Measurements from ENCODE around the gene TMPRSS5.
"Not testable (repeated sequence)": the region's sequence is repeated elsewhere in the genome, so short reads cannot be mapped to it uniquely, and the experiment has no call there.

The TMPRSS5 gene

GRCh38 chr11:113697111-113697510 lies 9.0 kb downstream of the TMPRSS5 start:
- DNase-seq = no peak

- no peak for DNase-seq
These were observed 10.9 kb downstream of the TMPRSS5 start for GRCh38 chr11:113695207-113695606.

- DNase-seq = no peak
These were observed 11.7 kb downstream of the TMPRSS5 start for GRCh38 chr11:113694390-113694789.

GRCh38 chr11:113693030-113693429 lies 13.1 kb downstream of the TMPRSS5 start:
- DNase-seq = no peak

GRCh38 chr11:113690619-113691569 lies 15.2 kb downstream of the TMPRSS5 start:
- no peak for DNase-seq

- DNase-seq = no peak
These were observed 16.1 kb downstream of the TMPRSS5 start for GRCh38 chr11:113689768-113690618.

GRCh38 chr11:113685654-113686359 lies 20.3 kb downstream of the TMPRSS5 start:
- DNase-seq = no peak

- DNase-seq = no peak
These were observed 21.6 kb downstream of the TMPRSS5 start for GRCh38 chr11:113684496-113684895.

- DNase-seq = no peak
These were observed 22.5 kb downstream of the TMPRSS5 start for GRCh38 chr11:113683481-113684046.

GRCh38 chr11:113681711-113682413 lies 24.2 kb downstream of the TMPRSS5 start:
- no peak for DNase-seq

- DNase-seq = no peak
These were observed 24.8 kb downstream of the TMPRSS5 start for GRCh38 chr11:113681282-113681681.

GRCh38 chr11:113677685-113678084 lies 28.4 kb downstream of the TMPRSS5 start:
- DNase-seq = no peak

GRCh38 chr11:113675565-113675964 lies 30.5 kb downstream of the TMPRSS5 start:
- no peak for DNase-seq

- DNase-seq = no peak
These were observed 31.0 kb downstream of the TMPRSS5 start for GRCh38 chr11:113675003-113675561.

- no peak for DNase-seq
These were observed 31.8 kb downstream of the TMPRSS5 start for GRCh38 chr11:113674397-113674685.

GRCh38 chr11:113673550-113674396 lies 32.3 kb downstream of the TMPRSS5 start:
- DNase-seq = no peak

- not testable (repeated sequence) for DNase-seq
These were observed 34.2 kb downstream of the TMPRSS5 start for GRCh38 chr11:113671914-113672313.

GRCh38 chr11:113670831-113671215 lies 35.3 kb downstream of the TMPRSS5 start:
- DNase-seq = no peak

- no peak for DNase-seq
These were observed 35.8 kb downstream of the TMPRSS5 start for GRCh38 chr11:113670149-113670830.

- DNase-seq = no peak
These were observed 37.9 kb downstream of the TMPRSS5 start for GRCh38 chr11:113668255-113668654.

All from NCI-H1092 (cell line).